A549 (cell line): ENCODE results near the gene NELFE. TPM values are rescaled to one million over a fixed set of nuclear protein-coding genes. Genes with fewer than 3 reads are reported as not detected.

Experiments used
- ATAC-seq, 2 experiments: fragments of 200-7000 bp in 1 of 2; fragments of >200 bp in 1 of 2; cut with Nextera tagmentation in 1 of 2; cut with Tn5 transposase in 1 of 2; 3 replicates each; pipeline versions ENCODE4 v1.8.0 to v1.9.1; 2018 to 2020; ENCODE audit warnings: mild to moderate bottlenecking in 1 of 2, moderate library complexity in 1 of 2
- CTCF ChIA-PET: fragments of 300-600 bp; sonication (Branson Sonifier 250); formaldehyde crosslinking; extraction: SDS; loops from one replicate; lab custom pipeline; 2021; ENCODE audit warnings: antibody characterized with exemption, inconsistent platforms; lab: Yijun Ruan, JAX
- POLR2A ChIA-PET: fragments of 350-600 bp; formaldehyde crosslinking; extraction: SDS; loops from one replicate; lab custom pipeline; 2021; ENCODE audit warnings: antibody characterized with exemption, inconsistent platforms; lab: Yijun Ruan, JAX
- DNase-seq, 2 experiments: peaks; one replicate each; pipeline versions ENCODE4 v3.0.0 to v3.0.0-alpha.2; 2011 to 2016; ENCODE audit warnings: low read depth in 1 of 2, low spot score in 1 of 2
- FAIRE-seq: peaks from 2 replicates; lab custom pipeline; 2011; peaks lifted over from hg19 to GRCh38; lab: Jason Lieb, UNC
- H3K27ac ChIP-seq, 2 experiments: fragments of >200 bp; sonication (Bioruptor Twin); formaldehyde crosslinking; 3 replicates each; pipeline ENCODE4 v1.5.1; 2016 to 2017
- H3K4me1 ChIP-seq: fragments of >200 bp; sonication (Bioruptor Twin); formaldehyde crosslinking; 3 replicates; pipeline ENCODE4 v1.6.1; 2016
- H3K4me2 ChIP-seq: fragments of >200 bp; sonication (Bioruptor Twin); formaldehyde crosslinking; 3 replicates; pipeline ENCODE4 v1.6.1; 2016
- H3K4me3 ChIP-seq: fragments of >200 bp; sonication (Bioruptor Twin); formaldehyde crosslinking; 3 replicates; pipeline ENCODE4 v1.5.1; 2016
- H3K9me3 ChIP-seq: fragments of >200 bp; sonication (Bioruptor Twin); formaldehyde crosslinking; 3 replicates; pipeline ENCODE4 v1.6.1; 2016
- CHD2 ChIP-seq: fragments of 150-350 bp; IDR thresholded peaks from 2 replicates; pipeline ENCODE4 v1.6.1; 2014; ENCODE audit warnings: low read length; ENCODE audit not compliant: partially characterized antibody
- FOSL2 ChIP-seq, 2 experiments: fragments of 450-650 bp in 1 of 2; fragments of >200 bp in 1 of 2; sonication (Bioruptor Twin) in 1 of 2; formaldehyde crosslinking; IDR thresholded peaks; 2 replicates each; pipeline versions ENCODE4 v1.5.0 to v1.6.1; 2016 to 2020; ENCODE audit warnings: mild to moderate bottlenecking in 1 of 2, moderate library complexity in 1 of 2
- GATA3 ChIP-seq: IDR thresholded peaks from 2 replicates; pipeline ENCODE4 v1.6.1; 2012; ENCODE audit warnings: borderline replicate concordance
- JUN ChIP-seq, 2 experiments: fragments of >200 bp; sonication (Bioruptor Twin); formaldehyde crosslinking; IDR thresholded peaks; 2 replicates in 1 of 2; 3 replicates in 1 of 2; pipeline ENCODE4 v1.6.1; 2016 to 2017
- JUNB ChIP-seq: fragments of >200 bp; sonication (Bioruptor Twin); formaldehyde crosslinking; IDR thresholded peaks from 2 replicates; pipeline ENCODE4 v1.6.1; 2016
- MAFK ChIP-seq: fragments of 450-650 bp; IDR thresholded peaks from 2 replicates; pipeline ENCODE4 v1.6.1; 2014; ENCODE audit not compliant: partially characterized antibody
- NPAS2 ChIP-seq: fragments of 250-450 bp; sonication (Bioruptor Pico); IDR thresholded peaks from 2 replicates; pipeline ENCODE4 v1.8.0; 2022; ENCODE audit warnings: mild to moderate bottlenecking, moderate library complexity, borderline replicate concordance
- PBX3 ChIP-seq: IDR thresholded peaks from 2 replicates; pipeline ENCODE4 v1.6.1; 2012
- RARB ChIP-seq: fragments of 250-450 bp; sonication (Bioruptor Pico); IDR thresholded peaks from 2 replicates; pipeline ENCODE4 v1.8.0; 2021; ENCODE audit warnings: mild to moderate bottlenecking, moderate library complexity
- RFX5 ChIP-seq: fragments of 450-650 bp; IDR thresholded peaks from 2 replicates; pipeline ENCODE4 v1.7.1; 2014; ENCODE audit warnings: antibody characterized with exemption, mild to moderate bottlenecking, moderate library complexity
- SMC3 ChIP-seq: fragments of >200 bp; sonication (Bioruptor Twin); formaldehyde crosslinking; IDR thresholded peaks from 3 replicates; pipeline ENCODE4 v1.6.1; 2018; ENCODE audit warnings: inconsistent platforms
- SREBF2 ChIP-seq: fragments of 450-650 bp; IDR thresholded peaks from 2 replicates; pipeline ENCODE4 v1.6.1; 2014; ENCODE audit warnings: mild to moderate bottlenecking, moderate library complexity
- TFCP2L1 ChIP-seq: fragments of 250-450 bp; sonication (Bioruptor Pico); IDR thresholded peaks from 2 replicates; pipeline ENCODE4 v1.5.0; 2021; ENCODE audit warnings: mild to moderate bottlenecking
- ZFP36 ChIP-seq: fragments of 450-650 bp; IDR thresholded peaks from 2 replicates; pipeline ENCODE4 v1.6.1; 2014; ENCODE audit warnings: borderline replicate concordance; ENCODE audit not compliant: partially characterized antibody
- WGBS: methylation state at CpG from one replicate; pipeline ENCODE4 v1.1.6; 2017; ENCODE audit errors: missing lambda C conversion rate; 5-methylcytosine and 5-hydroxymethylcytosine counted together
- polyA plus RNA-seq, 4 experiments: library from polyadenylated mRNA; depleted of rRNA in 3 of 4; stranded (reverse); fragments of >200 nt; fragmentation: RNase III in 1 of 4; extraction: RNeasy Plus Mini Kit Qiagen cat#74134 plus additional on column Dnase treatment in 1 of 4; gene quantifications; 2 replicates in 3 of 4; 3 replicates in 1 of 4; pipeline ENCODE4 v1.2.3, GENCODE V29; 2011 to 2017
- TF ChIP-seq, protein P1 (sequence below): fragments of 200-600 bp; sonication (generic); IDR thresholded peaks from 2 replicates; pipeline ENCODE4 v1.6.1; 2016; ENCODE audit warnings: antibody characterized with exemption, mild to moderate bottlenecking, moderate library complexity
- TF ChIP-seq, protein P2 (sequence below): IDR thresholded peaks from 2 replicates; pipeline ENCODE4 v1.6.1; 2012

NELFE gene
- polyA plus RNA-seq, 2 of the 4 experiments (the other 2 are of a cell fraction): 64.2 to 72.4 TPM

DNA sequence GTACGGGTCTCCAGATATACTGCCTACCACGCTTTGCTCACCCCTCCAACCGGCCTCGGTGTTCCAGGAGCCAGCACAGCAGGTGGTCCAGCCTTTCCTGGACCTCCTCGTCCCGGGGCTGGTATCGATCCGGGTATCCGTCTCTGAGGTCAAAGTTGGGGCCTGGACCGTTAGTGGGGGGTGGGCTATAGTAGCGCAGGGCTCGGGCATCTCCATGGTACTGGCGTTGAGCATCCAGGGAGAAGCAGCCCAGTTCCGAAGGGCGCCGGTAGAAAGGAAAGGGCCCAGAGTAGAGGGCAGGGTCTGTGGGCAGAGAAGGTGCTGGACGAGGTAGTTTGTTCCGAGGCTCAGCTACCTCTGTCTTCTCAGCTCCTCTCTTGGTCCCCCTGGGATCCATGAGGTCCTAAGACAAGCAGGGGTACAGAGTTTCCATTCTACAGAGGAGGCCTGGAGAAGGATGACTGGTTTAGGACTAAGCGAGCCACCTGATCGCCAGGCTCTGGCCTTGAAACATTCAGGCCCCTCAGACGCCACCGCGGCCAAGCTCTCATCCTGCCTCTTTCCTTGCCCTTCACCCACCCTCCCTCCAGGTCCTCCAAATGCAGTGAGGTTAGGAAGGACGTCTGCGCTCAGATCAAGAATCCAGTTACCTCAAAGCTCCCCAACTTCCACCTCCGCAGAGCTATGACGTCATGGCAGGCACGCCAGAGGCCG is 12.7 kb upstream of the NELFE start:
- H3K4me1 ChIP-seq: peaks cover 17% of the 10 kb centered on the region; the same call in 1 of the 3 replicates
- H3K9me3 ChIP-seq: no peaks in the 10 kb centered on the region
- ChIA-PET CTCF (interaction anchor here (0.5 to 2.1 kb wide), 5 partner anchors 12 to 124 kb away, joined by 3 to 10 read pairs (median 6); partner anchors contain the start of gene SKIC2), POLR2A (interaction anchor here (1.1 to 1.8 kb wide), 3 partner anchors 13 to 136 kb away, joined by 6 to 13 read pairs (median 9); partner anchors contain the start of genes NELFE and SKIC2)
- peak overlapping the region; percentile 96 for H3K4me2 ChIP-seq
- WGBS: 8% methylated on average over 13 of the region's 29 CpGs
- TF ChIP-seq GATA3 (0 out of 2 replicates have a peak, but pooled peaks have one; percentile 27), CHD2 (no peak)
- peak overlapping the region; percentile 89 to 93 for H3K27ac ChIP-seq
- ATAC-seq: peak; percentile 30 to 40
- peak overlapping the region; percentile 72 for H3K4me3 ChIP-seq
- no peak for DNase-seq
- FAIRE-seq: no peak

GRCh38 chr6:31970604-31971271 is 12.0 kb upstream of the NELFE start:
- FAIRE-seq (no peak), DNase-seq (no peak), ATAC-seq (no peak)
- Histone ChIP-seq H3K27ac (peak overlapping the region; percentile 89 to 93), H3K9me3 (no peaks in the 10 kb centered on the region), H3K4me2 (peak overlapping the region; percentile 96), H3K4me3 (peak overlapping the region; percentile 72), H3K4me1 (peaks cover 17% of the 10 kb centered on the region; the same call in 1 of the 3 replicates)
- WGBS: 82% methylated on average over 17 of the region's 18 CpGs
- CTCF ChIA-PET: interaction anchor here (0.6 to 2.1 kb wide), 2 partner anchors 19 to 350 kb away, joined by 3 to 9 read pairs; partner anchors contain the start of gene PRRC2A
- POLR2A ChIA-PET: interaction anchor here (1.2 to 1.8 kb wide), 2 partner anchors 12 to 18 kb away, joined by 6 to 13 read pairs; partner anchors contain the start of genes NELFE and SKIC2
- TF ChIP-seq RFX5 (no peak), JUNB (no peak)

DNA sequence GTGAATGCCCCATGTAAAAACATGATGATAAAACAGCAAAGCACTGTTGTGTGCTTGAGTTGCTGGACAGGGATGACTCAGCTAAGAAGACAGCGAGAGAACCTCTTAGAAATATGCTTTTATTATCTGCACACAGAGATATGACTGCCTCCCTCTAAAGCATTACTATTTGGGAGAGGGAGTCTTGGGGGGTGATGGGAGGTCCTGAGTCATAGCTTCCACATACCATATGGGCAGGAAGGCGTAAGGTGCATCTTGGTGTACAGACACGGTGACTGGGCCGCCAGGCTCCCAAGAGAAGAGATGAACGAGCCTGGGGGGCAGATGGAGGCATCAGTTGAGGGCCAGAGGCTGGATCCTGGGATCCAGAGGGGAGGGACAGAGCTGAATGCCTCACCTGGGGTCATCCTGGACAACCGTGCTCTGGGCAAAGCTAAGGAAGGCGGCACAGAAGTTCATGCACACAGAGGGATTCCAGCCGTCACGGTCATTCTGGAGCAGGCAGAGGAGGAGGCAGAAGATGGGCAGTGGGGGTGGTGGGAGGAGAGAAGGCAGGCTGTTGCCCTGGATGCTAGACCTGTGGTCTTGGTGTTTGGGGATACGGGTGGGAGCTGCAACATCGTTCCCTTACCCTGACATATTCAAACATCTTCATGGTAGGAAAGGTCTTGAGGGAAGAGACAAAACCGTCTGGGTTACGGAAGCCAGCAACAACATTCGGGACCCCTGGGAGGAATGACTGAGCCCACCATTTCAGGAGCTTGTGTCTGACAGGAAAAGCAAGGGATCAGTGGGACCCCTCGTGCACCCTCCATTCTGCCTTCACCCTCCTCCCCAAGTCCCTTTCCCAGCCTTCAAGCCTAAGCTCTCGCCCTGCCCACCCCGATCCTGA is 11.2 kb upstream of the NELFE start:
- H3K4me1 ChIP-seq: peaks cover 17% of the 10 kb centered on the region; the same call in 1 of the 3 replicates
- peak overlapping the region; percentile 96; the same call in 1 of the 3 replicates for H3K4me2 ChIP-seq
- CTCF ChIA-PET: interaction anchor here (0.6 to 2.1 kb wide), 2 partner anchors 18 to 349 kb away, joined by 3 to 9 read pairs; partner anchors contain the start of gene PRRC2A
- no peak for FAIRE-seq
- peak overlapping the region in 1 of 2 experiments; percentile 93; a peak in 1 of 6 replicates for H3K27ac ChIP-seq
- no peak for TF ChIP-seq FOSL2 (IDR thresholded peaks at IDR 0.05)
- TF ChIP-seq FOSL2 (CRISPR knock-in tag; IDR thresholded peaks at IDR 0.05): no peak
- TF ChIP-seq TFCP2L1: no peak
- TF ChIP-seq, all 56 proteins: peak for 0
- DNase-seq: no peak
- no peak for ATAC-seq
- H3K4me3 ChIP-seq: no peak overlapping the region
- POLR2A ChIA-PET: interaction anchor here (0.7 kb wide), 1 partner anchor 11 kb away, joined by 3 read pairs; no protein-coding TSS in a partner anchor
- no peaks in the 10 kb centered on the region for H3K9me3 ChIP-seq
- 86% methylated on average over 13 of the region's 17 CpGs for WGBS

DNA sequence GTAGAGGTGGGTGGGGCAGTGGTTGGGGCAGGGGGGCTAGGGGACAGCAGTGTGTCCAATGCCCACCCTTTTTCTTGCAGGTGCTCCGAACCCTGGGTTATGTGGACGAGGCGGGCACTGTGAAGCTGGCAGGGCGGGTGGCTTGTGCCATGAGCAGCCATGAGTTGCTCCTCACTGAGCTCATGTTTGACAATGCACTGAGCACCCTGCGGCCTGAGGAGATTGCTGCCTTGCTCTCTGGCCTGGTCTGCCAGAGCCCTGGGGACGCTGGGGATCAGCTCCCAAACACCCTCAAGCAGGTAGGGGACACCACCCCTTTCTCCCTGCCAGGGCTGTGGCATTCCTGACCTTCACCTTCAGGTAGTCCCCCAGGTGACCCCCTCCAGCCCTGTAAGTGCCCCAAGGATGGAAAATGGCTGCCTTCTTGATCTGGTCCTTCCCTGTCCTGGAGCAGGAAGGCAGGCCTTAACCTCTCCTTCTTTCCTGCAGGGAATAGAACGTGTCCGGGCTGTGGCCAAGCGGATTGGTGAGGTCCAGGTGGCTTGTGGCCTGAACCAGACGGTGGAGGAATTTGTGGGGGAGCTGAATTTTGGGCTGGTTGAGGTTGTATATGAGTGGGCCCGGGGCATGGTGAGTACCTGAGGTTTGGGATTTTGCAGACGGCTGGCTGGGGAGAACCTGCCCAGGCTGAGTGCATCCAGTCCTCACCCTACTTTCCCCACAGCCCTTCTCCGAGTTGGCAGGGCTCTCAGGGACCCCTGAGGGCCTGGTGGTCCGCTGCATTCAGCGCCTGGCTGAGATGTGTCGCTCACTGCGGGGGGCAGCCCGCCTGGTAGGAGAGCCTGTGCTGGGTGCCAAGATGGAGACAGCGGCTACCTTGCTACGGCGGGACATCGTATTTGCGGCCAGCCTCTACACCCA is 10.3 kb upstream of the NELFE start:
- Histone ChIP-seq H3K9me3 (no peaks in the 10 kb centered on the region), H3K27ac (no peak overlapping the region), H3K4me1 (peaks cover 17% of the 10 kb centered on the region; the same call in 1 of the 3 replicates), H3K4me2 (no peak overlapping the region), H3K4me3 (no peak overlapping the region)
- ATAC-seq (no peak), DNase-seq (no peak), FAIRE-seq (no peak)
- ChIA-PET POLR2A (interaction anchor here (0.7 kb wide), 1 partner anchor 10 kb away, joined by 3 read pairs; no protein-coding TSS in a partner anchor), CTCF (interaction anchor here (2.1 kb wide), 1 partner anchor 17 kb away, joined by 9 read pairs; no protein-coding TSS in a partner anchor)
- WGBS: 92% methylated on average over 17 of the region's 23 CpGs
- TF ChIP-seq SREBF2 (no peak), ZFP36 (no peak), MAFK (no peak), RARB (CRISPR knock-in tag) (no peak), NPAS2 (CRISPR knock-in tag) (no peak), SMC3 (no peak), PBX3 (no peak), JUN (IDR thresholded peaks at IDR 0.05) (no peak)
- TF ChIP-seq, protein P1, sequence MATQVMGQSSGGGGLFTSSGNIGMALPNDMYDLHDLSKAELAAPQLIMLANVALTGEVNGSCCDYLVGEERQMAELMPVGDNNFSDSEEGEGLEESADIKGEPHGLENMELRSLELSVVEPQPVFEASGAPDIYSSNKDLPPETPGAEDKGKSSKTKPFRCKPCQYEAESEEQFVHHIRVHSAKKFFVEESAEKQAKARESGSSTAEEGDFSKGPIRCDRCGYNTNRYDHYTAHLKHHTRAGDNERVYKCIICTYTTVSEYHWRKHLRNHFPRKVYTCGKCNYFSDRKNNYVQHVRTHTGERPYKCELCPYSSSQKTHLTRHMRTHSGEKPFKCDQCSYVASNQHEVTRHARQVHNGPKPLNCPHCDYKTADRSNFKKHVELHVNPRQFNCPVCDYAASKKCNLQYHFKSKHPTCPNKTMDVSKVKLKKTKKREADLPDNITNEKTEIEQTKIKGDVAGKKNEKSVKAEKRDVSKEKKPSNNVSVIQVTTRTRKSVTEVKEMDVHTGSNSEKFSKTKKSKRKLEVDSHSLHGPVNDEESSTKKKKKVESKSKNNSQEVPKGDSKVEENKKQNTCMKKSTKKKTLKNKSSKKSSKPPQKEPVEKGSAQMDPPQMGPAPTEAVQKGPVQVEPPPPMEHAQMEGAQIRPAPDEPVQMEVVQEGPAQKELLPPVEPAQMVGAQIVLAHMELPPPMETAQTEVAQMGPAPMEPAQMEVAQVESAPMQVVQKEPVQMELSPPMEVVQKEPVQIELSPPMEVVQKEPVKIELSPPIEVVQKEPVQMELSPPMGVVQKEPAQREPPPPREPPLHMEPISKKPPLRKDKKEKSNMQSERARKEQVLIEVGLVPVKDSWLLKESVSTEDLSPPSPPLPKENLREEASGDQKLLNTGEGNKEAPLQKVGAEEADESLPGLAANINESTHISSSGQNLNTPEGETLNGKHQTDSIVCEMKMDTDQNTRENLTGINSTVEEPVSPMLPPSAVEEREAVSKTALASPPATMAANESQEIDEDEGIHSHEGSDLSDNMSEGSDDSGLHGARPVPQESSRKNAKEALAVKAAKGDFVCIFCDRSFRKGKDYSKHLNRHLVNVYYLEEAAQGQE: no peak
- TF ChIP-seq, protein P2, sequence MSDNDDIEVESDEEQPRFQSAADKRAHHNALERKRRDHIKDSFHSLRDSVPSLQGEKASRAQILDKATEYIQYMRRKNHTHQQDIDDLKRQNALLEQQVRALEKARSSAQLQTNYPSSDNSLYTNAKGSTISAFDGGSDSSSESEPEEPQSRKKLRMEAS: no peak
